HepG2 (cell line): ENCODE measurements around the gene SPNS1.

Source experiments
- BRF2 ChIP-seq: sonication (generic); formaldehyde crosslinking; IDR thresholded peaks from 2 replicates; pipeline ENCODE4 v1.8.1; 2022; ENCODE audit warnings: mild to moderate bottlenecking, missing genetic modification reagents
- CTCF ChIP-seq: sonication (generic); formaldehyde crosslinking; IDR thresholded peaks from 2 replicates; pipeline ENCODE4 v1.5.0; 2020; ENCODE audit warnings: mild to moderate bottlenecking, missing genetic modification reagents, moderate library complexity
- FOXA1 ChIP-seq, 2 experiments: fragments of 450-650 bp in 1 of 2; sonication (generic) in 1 of 2; formaldehyde crosslinking in 1 of 2; IDR thresholded peaks; 2 replicates each; pipeline versions ENCODE4 v1.4.0 to v1.6.1; 2016 to 2020; ENCODE audit warnings: missing genetic modification reagents in 1 of 2
- HCFC1 ChIP-seq: fragments of 150-350 bp; IDR thresholded peaks from 2 replicates; pipeline ENCODE4 v1.6.1; 2014; ENCODE audit warnings: low read depth, low read length
- KLF12 ChIP-seq: sonication (generic); formaldehyde crosslinking; IDR thresholded peaks from 2 replicates; pipeline ENCODE4 v1.4.0; 2020; ENCODE audit warnings: missing genetic modification reagents, borderline replicate concordance
- MAZ ChIP-seq, 2 experiments: sonication (generic) in 1 of 2; formaldehyde crosslinking in 1 of 2; IDR thresholded peaks; 2 replicates each; pipeline versions ENCODE4 v1.5.0 to v1.6.1; 2012 to 2020; ENCODE audit warnings: low read depth in 2 of 2, mild to moderate bottlenecking in 2 of 2, borderline replicate concordance in 1 of 2, improper control_type of control experiment in 1 of 2, low read length in 1 of 2, missing genetic modification reagents in 1 of 2, moderate library complexity in 1 of 2
- NR1H2 ChIP-seq: sonication (generic); formaldehyde crosslinking; IDR thresholded peaks from 2 replicates; pipeline ENCODE4 v1.8.1; 2022; ENCODE audit warnings: low read depth, missing genetic modification reagents, borderline replicate concordance
- REST ChIP-seq, 2 experiments: IDR thresholded peaks; 2 replicates each; pipeline ENCODE4 v1.6.1; 2011 to 2012; ENCODE audit warnings: low read length in 2 of 2, borderline replicate concordance in 1 of 2, low read depth in 1 of 2, mild to moderate bottlenecking in 1 of 2, moderate library complexity in 1 of 2
- SP1 ChIP-seq, 2 experiments: fragments of 450-650 bp in 1 of 2; sonication (generic) in 1 of 2; formaldehyde crosslinking in 1 of 2; IDR thresholded peaks; 2 replicates each; pipeline versions ENCODE4 v1.4.0 to v1.6.1; 2016 to 2020; ENCODE audit warnings: missing genetic modification reagents in 1 of 2
- SRF ChIP-seq: IDR thresholded peaks from 2 replicates; pipeline ENCODE4 v1.6.1; 2011; ENCODE audit warnings: mild to moderate bottlenecking, low read depth, low read length, moderate library complexity
- ZNF552 ChIP-seq: sonication (generic); formaldehyde crosslinking; IDR thresholded peaks from 2 replicates; pipeline ENCODE4 v1.9.0; 2022; ENCODE audit warnings: missing genetic modification reagents, mild to moderate bottlenecking, borderline replicate concordance
- TF ChIP-seq, protein P1 (sequence below): sonication (generic); formaldehyde crosslinking; IDR thresholded peaks from 2 replicates; pipeline ENCODE4 v1.4.0; 2020; ENCODE audit warnings: low read depth, missing genetic modification reagents
- TF ChIP-seq, protein P2 (sequence below): sonication (generic); formaldehyde crosslinking; IDR thresholded peaks from 2 replicates; pipeline ENCODE4 v1.4.0; 2020; ENCODE audit warnings: missing genetic modification reagents

GRCh38 chr16:28936784-28937155 is 37.8 kb upstream of the SPNS1 start:
- TF ChIP-seq SP1 (IDR thresholded peaks at IDR 0.05) (no peak), SP1 (CRISPR knock-in tag; IDR thresholded peaks at IDR 0.05) (no peak), SRF (no peak), KLF12 (CRISPR knock-in tag) (no peak), CTCF (no peak), FOXA1 (IDR thresholded peaks at IDR 0.05) (no peak), FOXA1 (CRISPR knock-in tag; IDR thresholded peaks at IDR 0.05) (no peak), MAZ (IDR thresholded peaks at IDR 0.05; ENCODE audit: borderline replicate concordance, low read depth, low read length) (no peak), MAZ (CRISPR knock-in tag; IDR thresholded peaks at IDR 0.05; ENCODE audit: low read depth) (no peak), HCFC1 (no peak), ZNF552 (CRISPR knock-in tag) (no peak), BRF2 (CRISPR knock-in tag) (no peak), NR1H2 (CRISPR knock-in tag) (no peak), REST (IDR thresholded peaks at IDR 0.05; ENCODE audit: borderline replicate concordance in 1 of 2, low read depth in 1 of 2, low read length in 2 of 2) (no peak)
- TF ChIP-seq, protein P1, sequence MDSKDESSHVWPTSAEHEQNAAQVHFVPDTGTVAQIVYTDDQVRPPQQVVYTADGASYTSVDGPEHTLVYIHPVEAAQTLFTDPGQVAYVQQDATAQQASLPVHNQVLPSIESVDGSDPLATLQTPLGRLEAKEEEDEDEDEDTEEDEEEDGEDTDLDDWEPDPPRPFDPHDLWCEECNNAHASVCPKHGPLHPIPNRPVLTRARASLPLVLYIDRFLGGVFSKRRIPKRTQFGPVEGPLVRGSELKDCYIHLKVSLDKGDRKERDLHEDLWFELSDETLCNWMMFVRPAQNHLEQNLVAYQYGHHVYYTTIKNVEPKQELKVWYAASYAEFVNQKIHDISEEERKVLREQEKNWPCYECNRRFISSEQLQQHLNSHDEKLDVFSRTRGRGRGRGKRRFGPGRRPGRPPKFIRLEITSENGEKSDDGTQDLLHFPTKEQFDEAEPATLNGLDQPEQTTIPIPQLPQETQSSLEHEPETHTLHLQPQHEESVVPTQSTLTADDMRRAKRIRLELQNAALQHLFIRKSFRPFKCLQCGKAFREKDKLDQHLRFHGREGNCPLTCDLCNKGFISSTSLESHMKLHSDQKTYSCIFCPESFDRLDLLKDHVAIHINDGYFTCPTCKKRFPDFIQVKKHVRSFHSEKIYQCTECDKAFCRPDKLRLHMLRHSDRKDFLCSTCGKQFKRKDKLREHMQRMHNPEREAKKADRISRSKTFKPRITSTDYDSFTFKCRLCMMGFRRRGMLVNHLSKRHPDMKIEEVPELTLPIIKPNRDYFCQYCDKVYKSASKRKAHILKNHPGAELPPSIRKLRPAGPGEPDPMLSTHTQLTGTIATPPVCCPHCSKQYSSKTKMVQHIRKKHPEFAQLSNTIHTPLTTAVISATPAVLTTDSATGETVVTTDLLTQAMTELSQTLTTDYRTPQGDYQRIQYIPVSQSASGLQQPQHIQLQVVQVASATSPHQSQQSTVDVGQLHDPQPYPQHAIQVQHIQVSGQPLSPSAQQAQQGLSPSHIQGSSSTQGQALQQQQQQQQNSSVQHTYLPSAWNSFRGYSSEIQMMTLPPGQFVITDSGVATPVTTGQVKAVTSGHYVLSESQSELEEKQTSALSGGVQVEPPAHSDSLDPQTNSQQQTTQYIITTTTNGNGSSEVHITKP: no peak
- TF ChIP-seq, protein P2, sequence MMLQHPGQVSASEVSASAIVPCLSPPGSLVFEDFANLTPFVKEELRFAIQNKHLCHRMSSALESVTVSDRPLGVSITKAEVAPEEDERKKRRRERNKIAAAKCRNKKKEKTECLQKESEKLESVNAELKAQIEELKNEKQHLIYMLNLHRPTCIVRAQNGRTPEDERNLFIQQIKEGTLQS (CRISPR knock-in tag): no peak
